GM21515 (cell line): ENCODE results near the gene AMPD1.

Experiments used
- ATAC-seq: cut with Tn5 transposase; IDR thresholded peaks from one replicate; pipeline ENCODE4 v1.9.1; 2021; ENCODE audit not compliant: unreplicated experiment

The AMPD1 gene

DNA sequence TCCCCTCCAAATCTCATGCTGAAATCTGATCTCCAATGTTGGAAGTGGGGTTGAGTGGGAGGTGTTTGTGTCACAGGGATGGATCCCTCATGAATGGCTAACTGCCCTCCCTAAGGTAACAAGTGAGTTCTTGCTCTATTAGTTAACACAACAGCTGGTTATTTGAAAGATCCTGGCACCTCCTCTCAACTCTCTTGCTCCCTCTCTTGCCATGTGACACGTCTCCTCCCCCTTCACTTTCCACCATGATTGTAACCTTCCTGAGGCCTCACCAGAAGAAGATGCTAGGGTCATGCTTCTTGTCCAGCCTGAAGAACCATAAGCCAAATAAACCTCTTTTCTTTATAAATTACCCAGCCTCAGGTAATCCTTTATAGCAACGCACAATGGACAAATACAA is 54.0 kb downstream of the AMPD1 start:
- no peak for ATAC-seq

DNA sequence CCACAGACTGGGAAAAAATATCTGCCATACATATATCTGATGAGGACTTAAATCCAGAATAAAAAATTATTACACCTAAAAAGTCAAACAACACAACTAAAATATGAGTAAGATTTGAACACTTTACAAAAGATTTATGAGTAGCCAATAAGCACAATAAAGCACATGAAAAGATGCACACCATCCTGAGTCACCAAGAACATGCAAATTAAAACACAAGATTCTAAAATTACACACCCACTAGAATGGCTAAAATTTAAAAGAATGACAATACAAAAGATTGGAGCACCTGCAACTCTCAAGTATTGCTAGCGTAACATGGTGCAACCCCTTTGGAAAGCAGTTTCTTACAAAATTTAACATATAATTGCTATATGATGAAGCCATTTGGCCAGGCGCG is 56.4 kb downstream of the AMPD1 start:
- ATAC-seq = no peak

DNA sequence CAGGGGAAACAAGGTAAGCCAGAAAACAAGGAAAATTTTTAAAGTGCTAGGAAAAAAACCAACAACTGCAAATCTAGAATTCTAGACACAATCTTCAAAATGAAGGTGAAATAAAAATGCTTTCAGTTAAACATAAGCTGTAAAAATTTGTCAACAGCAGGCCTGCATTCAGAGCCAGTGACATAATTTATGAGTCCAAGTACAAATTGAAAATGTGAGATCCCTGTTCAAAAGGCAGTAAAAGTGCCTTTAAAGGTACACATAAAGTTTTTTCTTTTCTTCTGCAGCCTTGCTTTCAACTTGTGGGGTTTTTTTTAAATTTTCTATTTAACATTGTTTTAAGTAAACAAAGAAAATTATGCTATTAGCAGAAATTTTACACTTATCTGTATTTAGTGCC is 62.9 kb downstream of the AMPD1 start:
- ATAC-seq = no peak

DNA sequence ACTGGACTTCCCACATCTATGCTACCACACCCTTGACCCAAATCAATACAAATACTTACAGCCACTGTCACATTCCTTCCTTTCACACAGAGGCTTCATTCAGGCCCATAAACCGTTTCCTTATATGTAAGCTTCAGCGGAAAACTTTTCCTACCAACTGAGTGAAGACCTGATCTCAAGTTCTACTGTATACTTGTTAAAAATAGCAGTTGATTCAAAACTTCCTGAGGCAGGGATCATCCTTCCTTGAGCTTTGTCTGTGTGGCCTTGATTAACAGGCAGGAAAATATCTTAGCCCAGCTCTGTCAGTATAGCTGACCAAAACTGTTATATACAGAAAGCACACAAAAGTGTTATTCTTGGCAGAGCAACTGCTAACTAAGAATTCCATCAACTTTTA is 68.2 kb downstream of the AMPD1 start:
- ATAC-seq = no peak

DNA sequence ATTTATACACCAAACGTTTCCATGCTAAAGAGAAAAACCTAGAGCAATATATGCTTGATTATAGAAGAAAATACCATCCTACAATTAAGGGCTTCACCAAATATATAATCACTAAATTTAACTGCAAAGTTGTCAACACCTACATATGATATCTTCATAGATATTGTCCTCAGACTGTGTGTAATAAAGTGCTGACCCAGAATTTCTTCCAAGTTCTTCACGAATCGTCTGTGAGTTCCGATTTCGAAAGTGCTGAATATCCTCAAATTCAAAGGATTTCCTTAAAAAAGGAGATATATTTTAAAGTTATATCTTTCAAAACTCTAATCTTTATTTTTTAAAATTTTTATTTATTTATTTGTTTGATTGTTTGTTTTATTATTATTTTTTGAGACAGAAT is 72.0 kb downstream of the AMPD1 start:
- ATAC-seq = no peak
